Hematopoietic multipotent progenitor cell treated with erythropoietin and hydrocortisone succinate and interleukin-3 and kit ligand, for 8 days (in vitro differentiated cells): ENCODE data around the gene NAXD.
"Not testable (repeated sequence)": the region's sequence is repeated elsewhere in the genome, so short reads cannot be mapped to it uniquely, and the experiment has no call there.

Experiments used
- DNase-seq: peaks from one replicate; pipeline ENCODE4 v3.0.0-alpha.2; 2015

The NAXD gene

GRCh38 chr13:110628952-110629701, 13.8 kb downstream of the NAXD start:
- no peak for DNase-seq

GRCh38 chr13:110629735-110630134, 14.4 kb downstream of the NAXD start:
- no peak for DNase-seq

GRCh38 chr13:110630566-110631119, 15.3 kb downstream of the NAXD start:
- DNase-seq, result no peak

GRCh38 chr13:110632255-110632654, 16.9 kb downstream of the NAXD start:
- DNase-seq, result not testable (repeated sequence)

GRCh38 chr13:110633776-110634175, 18.4 kb downstream of the NAXD start:
- DNase-seq, result no peak

- DNase-seq, result no peak
These were observed 19.2 kb downstream of the NAXD start for GRCh38 chr13:110634558-110634957.

GRCh38 chr13:110635405-110636002, 20.2 kb downstream of the NAXD start:
- no peak for DNase-seq

GRCh38 chr13:110636053-110636475, 20.7 kb downstream of the NAXD start:
- DNase-seq, result no peak

- no peak for DNase-seq
These were observed 21.4 kb downstream of the NAXD start for GRCh38 chr13:110636701-110637201.

- no peak for DNase-seq
These were observed 21.9 kb downstream of the NAXD start for GRCh38 chr13:110637275-110637674.

- no peak for DNase-seq
These were observed 22.4 kb downstream of the NAXD start for GRCh38 chr13:110637747-110638146.

GRCh38 chr13:110638257-110638656, 22.9 kb downstream of the NAXD start:
- no peak for DNase-seq

GRCh38 chr13:110638814-110639806, 23.8 kb downstream of the NAXD start:
- DNase-seq, result no peak

- no peak for DNase-seq
These were observed 24.6 kb downstream of the NAXD start for GRCh38 chr13:110639935-110640334.

- DNase-seq, result no peak
These were observed 25.3 kb downstream of the NAXD start for GRCh38 chr13:110640591-110641029.

- DNase-seq, result no peak
These were observed 26.0 kb downstream of the NAXD start for GRCh38 chr13:110641055-110642015.

GRCh38 chr13:110642291-110642981, 27.1 kb downstream of the NAXD start:
- DNase-seq, result no peak

- DNase-seq, result no peak
These were observed 28.0 kb downstream of the NAXD start for GRCh38 chr13:110643324-110643723.

GRCh38 chr13:110643768-110644421, 28.6 kb downstream of the NAXD start:
- DNase-seq, result no peak

GRCh38 chr13:110644892-110645521, 29.7 kb downstream of the NAXD start:
- DNase-seq, result peak; percentile 71
